Mesodermal cell (in vitro differentiated cells): ENCODE results near the gene LPIN1.

Source experiments
- H3K27ac ChIP-seq: 2 replicates; pipeline ENCODE4 v1.7.0; 2013; ENCODE audit warnings: mild to moderate bottlenecking, low read depth, low read length, moderate library complexity; ENCODE audit not compliant: severe bottlenecking
- H3K36me3 ChIP-seq: 2 replicates; pipeline ENCODE4 v1.7.1; 2013; ENCODE audit warnings: mild to moderate bottlenecking, low read length, moderate library complexity; ENCODE audit not compliant: control insufficient read depth, insufficient read depth
- H3K4me1 ChIP-seq: one replicate; pipeline ENCODE4 v1.7.1; 2013; ENCODE audit warnings: mild to moderate bottlenecking, low read length; ENCODE audit not compliant: insufficient read depth, control insufficient read depth, poor library complexity, severe bottlenecking
- H3K4me3 ChIP-seq: 2 replicates; pipeline ENCODE4 v1.7.0; 2013; ENCODE audit warnings: low read length, control low read depth, mild to moderate bottlenecking; ENCODE audit not compliant: insufficient read depth, poor library complexity, severe bottlenecking; ENCODE audit errors: extremely low read depth
- H3K9me3 ChIP-seq: 2 replicates; pipeline ENCODE4 v1.7.1; 2013; ENCODE audit warnings: mild to moderate bottlenecking, low read length, moderate library complexity; ENCODE audit not compliant: control insufficient read depth
- WGBS, 2 experiments: methylation state at CpG; one replicate each; pipeline ENCODE4 v1.1.5; 2013; ENCODE audit warnings: missing lambda C conversion rate in 2 of 2; ENCODE audit not compliant: insufficient coverage in 2 of 2; 5-methylcytosine and 5-hydroxymethylcytosine counted together

LPIN1 gene

DNA sequence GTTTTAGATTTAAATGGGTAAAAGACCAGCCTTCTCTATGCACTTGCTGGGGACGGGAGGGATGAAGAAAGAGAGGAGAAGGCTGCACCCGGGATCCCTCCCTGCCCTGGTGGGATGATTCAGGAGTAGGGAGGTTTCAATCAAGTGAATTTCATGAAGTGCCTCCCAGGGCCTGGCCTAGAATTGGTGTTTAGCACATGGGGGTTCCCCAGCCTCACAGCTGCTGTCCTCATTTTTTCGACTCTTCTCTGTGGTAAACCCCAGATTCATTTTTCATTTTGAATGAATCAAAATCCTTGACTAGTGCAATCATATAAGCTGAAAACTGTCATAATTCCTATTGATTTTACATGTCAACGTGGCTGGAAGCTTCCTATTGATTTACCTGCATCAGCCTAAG lies 81.1 kb downstream of the LPIN1 start:
- WGBS, 2 experiments: 88 to 91% methylated on average over 2 of the region's 4 CpGs
- H3K36me3 ChIP-seq: peaks cover 54% of the 10 kb centered on the region
- no peak overlapping the region for H3K4me3 ChIP-seq
- H3K4me1 ChIP-seq: peaks cover 12% of the 10 kb centered on the region
- H3K9me3 ChIP-seq: no peaks in the 10 kb centered on the region
- no peak overlapping the region for H3K27ac ChIP-seq

DNA sequence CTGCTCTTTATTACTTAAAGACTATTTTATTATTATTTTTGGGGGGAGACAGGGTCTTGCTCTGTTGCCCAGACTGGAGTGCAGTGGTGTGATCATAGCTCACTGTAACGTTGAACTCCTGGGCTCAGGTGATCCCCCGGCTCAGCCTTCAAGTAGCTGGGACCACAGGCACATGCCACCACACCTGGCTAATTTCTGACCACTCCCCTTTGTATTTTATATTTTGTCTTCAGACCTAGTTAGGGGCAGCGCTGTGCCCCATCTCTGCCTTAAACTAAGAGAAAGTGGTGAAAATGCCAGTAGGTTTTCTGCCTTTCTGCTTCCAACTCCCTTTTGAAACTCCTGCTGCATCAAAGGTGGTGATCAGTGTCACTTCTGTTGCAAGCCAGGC lies 82.5 kb downstream of the LPIN1 start:
- peaks cover 21% of the 10 kb centered on the region for H3K4me1 ChIP-seq
- no peaks in the 10 kb centered on the region for H3K9me3 ChIP-seq
- peaks cover 40% of the 10 kb centered on the region for H3K36me3 ChIP-seq
- no peak overlapping the region for H3K4me3 ChIP-seq
- 80 to 100% methylated on average over 1 to 3 of the region's 3 CpGs for WGBS, 2 experiments
- H3K27ac ChIP-seq: no peak overlapping the region

DNA sequence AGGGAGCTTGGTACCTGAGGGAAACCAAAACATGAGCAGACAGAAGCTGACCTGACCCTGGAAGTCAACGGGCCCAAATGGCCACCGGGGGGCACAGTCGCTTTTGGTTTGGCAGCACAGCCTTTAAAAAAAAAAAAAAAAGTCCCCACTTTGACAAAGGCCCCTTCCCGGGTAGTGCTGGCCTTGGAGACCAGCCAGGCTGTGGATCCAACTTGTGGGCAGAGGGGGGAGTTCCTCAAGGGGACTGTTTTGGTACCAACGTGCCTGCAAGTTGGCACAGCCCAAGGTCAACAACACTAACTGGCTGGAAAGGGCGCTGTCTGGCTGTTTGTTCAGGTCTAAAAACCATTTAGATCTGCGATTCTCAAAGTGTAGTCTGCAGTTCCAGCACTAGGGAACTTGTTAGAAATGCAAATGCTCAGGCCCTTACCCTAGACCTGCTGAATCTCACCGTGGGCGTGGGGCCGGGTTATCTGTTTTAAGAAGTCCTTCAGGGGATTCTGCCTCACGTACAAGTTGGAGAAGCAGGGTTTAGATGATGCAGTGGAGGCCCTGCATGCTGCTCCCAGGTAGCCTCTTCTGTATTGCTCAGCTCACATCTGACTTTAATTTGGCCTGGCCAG lies 83.0 kb downstream of the LPIN1 start:
- peaks cover 35% of the 10 kb centered on the region for H3K36me3 ChIP-seq
- peaks cover 5% of the 10 kb centered on the region for H3K9me3 ChIP-seq
- 19 to 24% methylated on average over 10 to 11 of the region's 11 CpGs for WGBS, 2 experiments
- H3K27ac ChIP-seq: peak overlapping the region; percentile 77
- no peak overlapping the region for H3K4me3 ChIP-seq
- peaks cover 21% of the 10 kb centered on the region for H3K4me1 ChIP-seq

DNA sequence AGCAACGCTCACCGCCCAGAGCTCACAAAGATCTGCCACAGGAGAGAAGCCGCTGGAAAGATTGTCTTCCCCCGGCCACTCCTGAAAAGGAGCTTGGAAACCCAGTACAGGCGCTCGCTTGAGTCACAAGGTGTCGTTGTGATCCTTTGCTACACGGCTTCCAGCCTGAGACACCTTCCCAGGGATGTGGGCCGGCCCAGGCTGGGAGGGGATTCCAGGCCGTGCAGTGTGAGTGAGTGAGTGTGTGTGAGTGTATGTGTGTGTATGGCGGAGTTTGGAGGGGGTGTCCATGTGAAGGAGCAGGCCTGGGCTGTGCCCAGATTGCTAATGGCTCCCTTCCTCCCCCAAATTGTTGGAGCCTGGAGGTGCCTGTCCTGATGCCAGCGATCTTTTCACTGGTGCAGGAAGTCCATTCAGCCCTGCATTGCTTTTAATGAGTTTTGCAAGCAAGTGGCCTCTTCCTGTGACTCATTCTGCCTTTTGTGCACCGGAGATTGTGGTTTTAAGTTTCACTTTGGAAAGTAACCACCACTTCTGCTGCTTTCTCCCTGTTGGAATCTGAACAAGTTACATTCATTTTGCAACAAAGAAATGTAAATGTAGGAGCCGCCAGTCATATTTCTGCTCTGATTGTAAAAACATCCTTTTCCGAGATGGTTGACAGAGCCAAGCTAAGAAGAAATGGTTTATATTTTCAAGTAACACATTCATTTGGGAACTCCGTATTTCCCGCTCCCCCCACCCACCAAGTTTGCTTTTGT lies 83.7 kb downstream of the LPIN1 start:
- peaks cover 12% of the 10 kb centered on the region for H3K9me3 ChIP-seq
- H3K36me3 ChIP-seq: peaks cover 28% of the 10 kb centered on the region
- H3K4me3 ChIP-seq: no peak overlapping the region
- peaks cover 21% of the 10 kb centered on the region for H3K4me1 ChIP-seq
- H3K27ac ChIP-seq: peak overlapping the region; percentile 77
- WGBS, 2 experiments: 6 to 8% methylated on average over 11 to 14 of the region's 17 CpGs

DNA sequence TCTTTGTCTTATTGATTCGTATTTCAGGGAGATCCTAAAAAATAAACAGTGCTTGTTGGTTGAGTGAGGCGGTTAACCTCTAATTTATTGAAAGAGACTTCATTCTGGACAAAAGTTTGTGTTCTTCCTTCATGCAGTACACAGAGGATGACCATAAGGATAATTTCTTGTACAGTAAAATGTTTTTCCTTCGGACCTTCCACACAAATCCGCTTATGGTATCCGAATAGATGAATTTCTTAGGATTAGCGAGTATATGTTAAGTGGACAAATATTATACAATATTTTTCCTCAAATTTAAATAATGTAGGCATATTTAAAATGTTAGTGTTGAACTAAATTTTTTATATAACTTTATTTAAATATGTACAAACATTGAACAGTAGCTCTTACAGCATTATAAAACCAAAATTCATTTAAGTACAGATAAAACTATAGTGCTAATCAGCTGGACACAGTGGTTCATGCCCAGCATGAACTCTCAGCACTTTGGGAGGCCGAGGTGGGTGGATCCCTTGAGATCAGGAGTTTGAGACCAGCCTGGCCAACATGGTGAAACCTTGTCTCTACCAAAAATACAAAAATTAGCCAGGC lies 84.4 kb downstream of the LPIN1 start:
- H3K4me3 ChIP-seq: no peak overlapping the region
- peaks cover 21% of the 10 kb centered on the region for H3K4me1 ChIP-seq
- peaks cover 16% of the 10 kb centered on the region for H3K9me3 ChIP-seq
- WGBS, 2 experiments: 64 to 67% methylated on average over 2 of the region's 7 CpGs
- H3K36me3 ChIP-seq: peaks cover 24% of the 10 kb centered on the region
- H3K27ac ChIP-seq: peak overlapping the region; percentile 77

DNA sequence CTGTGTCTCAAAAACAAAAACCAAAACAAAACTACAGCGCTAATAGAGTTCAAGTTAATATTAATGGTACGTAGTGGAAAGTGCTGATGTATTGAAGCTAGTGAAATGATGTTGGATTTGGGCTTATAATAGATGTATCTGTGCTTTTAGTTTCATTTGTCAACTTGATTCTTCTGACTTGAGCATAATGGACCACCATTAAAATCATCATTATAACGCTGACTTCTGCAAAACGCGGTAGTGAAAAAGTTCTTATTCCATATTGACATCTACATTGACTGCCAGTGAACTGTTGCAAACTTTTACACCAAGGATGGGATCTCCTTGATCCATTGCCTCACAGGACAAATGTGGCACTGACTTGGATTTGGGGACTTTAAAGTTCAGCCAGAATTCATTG lies 85.0 kb downstream of the LPIN1 start:
- Histone ChIP-seq H3K4me3 (no peak overlapping the region), H3K9me3 (peaks cover 16% of the 10 kb centered on the region), H3K4me1 (peaks cover 21% of the 10 kb centered on the region), H3K36me3 (peaks cover 18% of the 10 kb centered on the region), H3K27ac (no peak overlapping the region)
- 93 to 100% methylated on average over 1 to 4 of the region's 5 CpGs for WGBS, 2 experiments

DNA sequence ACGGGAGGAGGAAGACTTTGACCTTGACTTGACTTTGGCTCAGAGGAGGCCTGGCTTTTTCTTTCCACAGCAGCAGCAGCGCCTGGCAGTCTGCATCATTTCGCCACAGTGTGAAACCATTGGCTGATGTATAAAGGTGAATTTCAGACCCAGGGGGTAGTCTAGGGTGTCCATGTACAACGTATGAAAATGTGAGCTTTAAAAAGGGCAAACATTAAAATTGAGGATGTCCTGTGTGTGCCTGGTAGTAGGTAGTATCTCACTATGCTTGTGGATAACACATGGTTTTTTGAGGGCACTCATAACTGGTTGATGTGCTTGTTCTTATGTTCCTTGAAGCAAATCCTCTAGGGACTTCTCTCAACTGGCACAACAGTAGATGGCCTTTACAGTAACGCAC lies 86.1 kb downstream of the LPIN1 start:
- peaks cover 21% of the 10 kb centered on the region for H3K4me1 ChIP-seq
- peaks cover 6% of the 10 kb centered on the region for H3K36me3 ChIP-seq
- H3K4me3 ChIP-seq: no peak overlapping the region
- H3K9me3 ChIP-seq: peaks cover 18% of the 10 kb centered on the region
- 86 to 94% methylated on average over 4 to 5 of the region's 5 CpGs for WGBS, 2 experiments
- no peak overlapping the region for H3K27ac ChIP-seq

DNA sequence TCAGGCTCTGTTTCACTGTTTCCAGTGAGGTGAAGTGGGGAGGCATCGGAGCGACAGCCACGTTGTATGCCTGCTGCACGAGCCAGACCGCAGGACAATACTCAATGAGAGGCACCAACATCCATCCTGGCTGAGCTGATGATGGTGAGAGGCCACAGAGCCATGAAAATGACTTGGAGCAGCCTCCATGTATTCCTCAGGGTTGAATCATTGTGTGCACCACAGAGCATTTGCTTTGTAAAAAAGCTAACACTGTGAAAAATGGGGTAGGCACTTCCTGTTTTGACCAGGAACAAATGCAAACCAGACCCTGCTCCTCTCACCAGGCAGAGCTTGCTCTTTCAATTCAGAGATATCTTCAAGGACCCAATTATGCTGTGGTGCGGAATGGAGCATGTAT lies 87.2 kb downstream of the LPIN1 start:
- no peak overlapping the region for H3K4me3 ChIP-seq
- 83 to 97% methylated on average over 5 to 6 of the region's 6 CpGs for WGBS, 2 experiments

DNA sequence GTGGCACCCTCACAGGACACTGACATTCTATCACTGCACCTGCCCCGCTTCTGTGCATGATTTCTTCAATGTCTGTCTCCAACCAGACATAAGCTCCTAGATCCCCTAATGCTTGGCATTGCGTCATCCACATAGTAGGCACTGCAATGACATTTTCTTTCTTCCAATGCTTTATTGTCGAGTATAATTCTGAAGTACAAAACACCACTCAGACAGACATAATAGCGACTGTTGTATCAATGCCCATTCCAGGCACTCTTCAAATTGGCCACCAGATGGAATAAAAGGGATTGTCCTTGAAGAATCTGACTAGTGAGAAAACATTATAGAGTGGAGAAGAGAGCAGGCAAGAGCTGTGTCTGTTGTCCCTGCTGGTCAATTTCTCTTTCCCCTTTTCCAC lies 89.0 kb downstream of the LPIN1 start:
- 96 to 100% methylated on average over 3 to 4 of the region's 4 CpGs for WGBS, 2 experiments
- H3K4me1 ChIP-seq: peaks cover 17% of the 10 kb centered on the region
- H3K36me3 ChIP-seq: no peaks in the 10 kb centered on the region
- H3K27ac ChIP-seq: no peak overlapping the region
- peaks cover 18% of the 10 kb centered on the region for H3K9me3 ChIP-seq
- no peak overlapping the region for H3K4me3 ChIP-seq

More for the DNA sequence above, 87.2 kb downstream of the LPIN1 start:
- Histone ChIP-seq H3K4me1 (peaks cover 21% of the 10 kb centered on the region), H3K27ac (peak overlapping the region; percentile 20), H3K9me3 (peaks cover 18% of the 10 kb centered on the region), H3K36me3 (no peaks in the 10 kb centered on the region)

DNA sequence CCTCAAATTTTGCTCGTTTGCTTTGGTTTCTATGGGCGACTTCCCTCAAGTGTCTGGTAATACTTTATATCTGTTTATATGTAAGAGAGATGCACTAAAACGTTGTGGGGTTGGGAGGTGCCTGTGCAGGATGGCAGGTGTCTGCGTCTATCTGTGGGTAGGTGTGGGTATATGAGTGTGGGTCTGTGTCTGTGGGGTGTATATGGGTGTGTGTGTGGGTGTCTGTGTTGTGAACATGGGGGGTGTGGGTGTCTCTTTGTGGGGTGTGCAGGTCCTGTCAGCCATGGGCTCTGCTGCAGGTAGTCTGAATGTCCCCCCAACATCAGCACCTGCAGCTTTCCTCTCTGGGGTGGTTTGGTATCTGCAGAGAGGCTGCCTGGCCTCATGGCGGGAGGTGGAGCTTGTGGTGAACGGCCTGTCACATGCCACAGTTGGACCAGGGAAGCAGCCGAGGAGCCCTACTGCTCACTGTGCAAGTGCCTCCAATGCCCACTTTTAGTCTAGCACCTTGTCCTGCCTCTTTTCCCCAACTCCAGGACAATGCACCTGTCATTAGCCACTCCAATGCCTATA lies 90.3 kb downstream of the LPIN1 start:
- peaks cover 18% of the 10 kb centered on the region for H3K9me3 ChIP-seq
- H3K36me3 ChIP-seq: no peaks in the 10 kb centered on the region
- no peak overlapping the region for H3K4me3 ChIP-seq
- 89 to 90% methylated on average over 3 to 5 of the region's 7 CpGs for WGBS, 2 experiments
- H3K27ac ChIP-seq: no peak overlapping the region
- peaks cover 17% of the 10 kb centered on the region for H3K4me1 ChIP-seq
